CD4-positive, alpha-beta T cell treated with Interleukin-12 subunit alpha and Interleukin-12 subunit beta, for 1 hour (primary cell): Measurements from ENCODE around the gene MEAK7.

Experiments
- DNase-seq: peaks from one replicate; pipeline ENCODE4 v3.0.0-alpha.2; 2020

The MEAK7 gene, protein sequence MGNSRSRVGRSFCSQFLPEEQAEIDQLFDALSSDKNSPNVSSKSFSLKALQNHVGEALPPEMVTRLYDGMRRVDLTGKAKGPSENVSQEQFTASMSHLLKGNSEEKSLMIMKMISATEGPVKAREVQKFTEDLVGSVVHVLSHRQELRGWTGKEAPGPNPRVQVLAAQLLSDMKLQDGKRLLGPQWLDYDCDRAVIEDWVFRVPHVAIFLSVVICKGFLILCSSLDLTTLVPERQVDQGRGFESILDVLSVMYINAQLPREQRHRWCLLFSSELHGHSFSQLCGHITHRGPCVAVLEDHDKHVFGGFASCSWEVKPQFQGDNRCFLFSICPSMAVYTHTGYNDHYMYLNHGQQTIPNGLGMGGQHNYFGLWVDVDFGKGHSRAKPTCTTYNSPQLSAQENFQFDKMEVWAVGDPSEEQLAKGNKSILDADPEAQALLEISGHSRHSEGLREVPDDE

DNA sequence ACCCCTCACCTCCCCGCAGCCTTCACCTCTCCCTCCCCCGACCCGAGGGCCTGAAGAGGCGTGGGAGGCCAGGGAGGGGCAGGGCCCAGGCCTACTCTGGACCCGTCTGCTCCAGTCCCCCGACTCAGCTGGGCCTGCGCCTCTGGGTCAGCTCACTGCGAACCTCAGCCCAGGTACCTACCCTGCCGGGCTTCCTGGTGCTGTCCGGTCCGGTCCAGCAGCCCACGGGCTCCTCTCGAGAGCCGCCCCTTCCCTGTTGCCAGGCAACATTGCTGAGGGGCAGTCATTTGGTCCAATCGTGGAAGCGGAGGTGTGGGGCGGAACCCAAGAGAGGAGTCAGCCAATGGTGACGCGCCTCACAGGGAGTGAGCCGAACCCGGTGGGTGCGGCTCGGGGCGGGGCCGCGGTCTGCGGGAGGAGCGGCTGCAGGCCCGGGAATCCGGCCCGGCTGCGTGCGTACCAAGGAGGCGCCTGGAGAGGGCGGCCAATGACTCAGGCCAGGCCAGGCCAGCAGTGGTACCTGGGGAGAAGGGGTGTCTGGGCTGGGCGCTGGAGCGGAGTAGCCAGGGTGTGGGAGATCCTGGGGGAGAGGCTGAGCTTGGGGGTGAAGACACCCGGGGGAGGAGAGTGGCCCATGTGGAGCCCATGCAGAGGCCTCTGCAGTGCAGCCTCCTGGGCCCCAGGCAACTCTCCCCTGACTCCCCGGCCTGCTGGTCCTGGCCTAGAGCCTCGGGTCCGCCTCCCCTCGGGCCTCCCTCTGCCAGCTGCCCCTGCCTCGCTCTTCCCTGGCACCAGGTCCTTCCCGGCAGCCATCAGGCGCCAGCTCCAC, at the start of gene MEAK7:
MEAK7 (minus strand) TSS at position 240 of the 829 bp plus-strand sequence. CDS start 6,573 bp downstream, outside the sequence.
- peak; percentile 97 for DNase-seq

DNA sequence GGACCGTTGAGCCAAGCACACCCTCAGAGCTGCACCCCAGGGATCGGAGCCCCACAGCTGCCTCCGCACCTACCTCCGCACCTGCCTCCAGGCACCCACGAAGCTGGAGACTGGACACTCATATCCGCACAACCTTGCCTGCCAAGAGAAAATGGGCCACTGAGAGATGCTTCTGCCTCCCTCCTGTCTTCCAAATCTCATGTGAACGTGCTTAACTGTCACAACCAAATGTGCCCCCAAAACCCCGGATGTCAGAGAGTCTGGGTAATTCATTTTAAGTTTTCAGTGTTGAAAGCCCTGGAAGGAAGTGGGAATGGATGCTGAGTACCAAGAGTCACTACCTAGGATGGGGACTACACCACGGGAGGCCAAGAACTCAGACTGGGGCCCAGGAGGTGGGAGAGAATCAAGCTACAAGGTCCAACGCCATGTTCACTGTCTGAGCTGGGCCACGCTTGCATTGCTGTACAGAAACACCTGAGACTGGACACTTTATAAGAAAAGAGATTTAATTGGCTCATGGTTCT, 49.5 kb upstream of the MEAK7 start:
- peak; percentile 68 for DNase-seq

DNA sequence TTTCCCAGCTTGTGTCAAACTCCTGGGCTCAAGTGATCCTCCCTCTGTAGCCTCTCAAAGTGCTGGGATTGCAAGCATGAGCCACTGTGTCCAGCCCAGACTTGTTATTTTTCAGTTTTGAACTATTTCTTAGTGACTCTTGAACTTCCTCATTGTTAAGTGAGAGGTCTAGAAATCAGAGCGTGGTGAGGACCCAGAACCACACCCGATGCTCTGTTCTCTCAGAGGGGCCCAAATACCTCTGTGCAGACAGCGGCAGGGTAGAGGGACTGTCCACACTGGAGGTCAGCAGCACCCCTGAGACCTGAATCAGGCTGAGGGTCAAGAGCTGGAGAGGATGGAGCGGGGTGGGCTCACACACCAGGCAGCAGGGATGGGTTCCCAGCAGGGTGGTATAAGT, 47.7 kb upstream of the MEAK7 start:
- DNase-seq: no peak

DNA sequence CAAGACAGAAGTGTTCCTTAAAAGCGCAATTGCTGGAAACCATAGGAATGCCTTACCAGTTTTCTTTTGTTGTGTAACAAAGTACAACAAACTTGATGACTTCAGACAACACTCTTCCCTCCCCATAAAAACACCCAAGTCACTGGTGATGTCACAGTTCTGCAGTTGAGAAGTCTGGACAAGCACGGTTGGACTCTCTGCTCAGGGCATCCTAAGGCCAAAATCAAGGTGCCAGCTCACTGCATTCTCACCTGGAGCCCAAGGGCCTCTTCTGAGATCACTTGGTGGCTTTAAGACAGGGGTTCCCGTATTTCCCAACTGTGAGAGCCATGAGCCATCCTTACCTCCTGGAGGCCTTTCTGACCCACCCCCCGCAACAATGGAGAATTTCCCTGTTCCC, 45.6 kb upstream of the MEAK7 start:
- no peak for DNase-seq

DNA sequence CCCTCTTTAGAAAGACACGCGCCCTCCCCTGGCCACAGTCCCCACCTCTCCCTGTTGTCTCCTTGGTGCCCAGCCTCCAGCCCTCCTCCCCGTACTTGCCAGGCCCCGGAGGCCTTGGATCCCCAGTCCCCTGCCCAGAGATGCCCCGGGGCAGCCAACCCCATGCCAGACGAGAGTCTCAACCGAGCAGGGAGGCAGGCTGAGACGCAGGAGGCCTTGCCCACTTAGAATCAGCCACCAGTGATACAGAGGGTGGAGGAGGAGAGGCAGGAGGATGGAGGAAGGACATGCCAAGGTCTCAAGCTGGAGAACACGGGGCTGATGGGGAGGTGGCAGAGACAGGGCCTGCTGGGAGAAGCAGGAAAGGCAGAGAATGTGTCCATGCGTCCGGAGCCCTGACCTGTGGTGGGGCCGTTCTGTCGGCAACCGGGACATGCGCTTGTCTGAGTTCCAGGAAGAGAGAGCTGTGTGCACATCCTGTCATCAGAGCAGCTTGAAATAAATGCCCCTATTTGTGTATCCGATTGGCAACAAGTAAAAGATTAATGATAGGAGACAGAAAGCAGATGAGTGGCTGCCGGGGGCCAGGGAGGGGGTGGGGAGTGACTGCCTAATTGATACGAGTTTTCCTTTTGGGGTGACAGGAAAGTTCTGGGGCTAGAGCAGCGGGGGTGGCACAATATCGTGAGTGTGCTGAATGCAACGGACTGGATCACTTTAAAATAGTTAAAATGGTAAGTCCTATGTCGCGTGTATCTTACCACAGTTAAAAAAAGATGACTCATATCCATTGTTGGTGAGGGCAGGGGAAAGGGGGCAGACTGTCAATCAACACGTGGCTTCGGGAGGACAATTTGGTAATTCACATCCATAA, 44.7 kb upstream of the MEAK7 start:
- DNase-seq: peak; percentile 66

DNA sequence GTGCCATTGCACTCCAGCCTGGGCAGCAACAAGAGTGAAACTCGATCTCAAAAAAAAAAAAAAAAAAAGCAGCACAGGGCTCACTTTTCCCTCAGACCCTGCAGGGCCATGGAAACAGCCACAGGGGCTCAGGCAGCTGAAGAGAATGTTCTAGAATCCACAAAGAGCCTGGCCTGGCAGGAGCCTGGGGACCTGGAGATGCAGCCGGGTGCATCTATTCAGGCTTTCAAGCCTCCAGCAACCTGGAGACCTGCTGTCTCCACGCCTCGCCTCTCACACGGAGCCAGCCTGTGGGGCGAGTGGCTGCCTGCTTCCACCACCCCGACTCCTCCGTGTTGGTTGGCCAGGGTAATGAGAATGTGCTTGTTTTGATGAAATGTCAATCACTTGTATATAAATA, 44.0 kb upstream of the MEAK7 start:
- DNase-seq: no peak

DNA sequence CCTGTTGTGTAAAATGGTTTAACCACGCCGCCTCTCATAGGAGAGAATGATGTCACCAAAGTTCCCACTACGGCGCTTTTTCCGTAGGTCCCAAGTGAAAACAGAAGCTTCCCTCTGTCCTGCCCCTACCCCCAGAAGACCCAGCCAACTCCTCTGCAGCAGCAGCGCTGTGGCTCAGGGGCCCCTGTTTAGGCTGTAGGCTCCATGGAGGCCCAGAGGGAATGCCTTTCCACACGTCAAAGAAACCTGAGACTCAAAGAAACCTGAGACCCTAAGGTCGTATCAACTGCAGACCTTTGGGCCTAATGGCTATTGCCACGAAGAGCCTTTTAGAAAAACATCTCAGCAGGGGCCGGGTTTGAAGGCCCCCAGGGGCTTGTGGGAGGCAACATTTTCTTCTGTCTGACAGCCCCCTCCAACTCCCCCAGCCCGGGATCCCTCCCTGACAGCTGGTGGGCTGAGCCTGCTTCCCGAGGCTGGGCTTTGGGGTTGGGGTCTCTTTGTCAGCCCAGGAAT, 43.1 kb upstream of the MEAK7 start:
- no peak for DNase-seq

DNA sequence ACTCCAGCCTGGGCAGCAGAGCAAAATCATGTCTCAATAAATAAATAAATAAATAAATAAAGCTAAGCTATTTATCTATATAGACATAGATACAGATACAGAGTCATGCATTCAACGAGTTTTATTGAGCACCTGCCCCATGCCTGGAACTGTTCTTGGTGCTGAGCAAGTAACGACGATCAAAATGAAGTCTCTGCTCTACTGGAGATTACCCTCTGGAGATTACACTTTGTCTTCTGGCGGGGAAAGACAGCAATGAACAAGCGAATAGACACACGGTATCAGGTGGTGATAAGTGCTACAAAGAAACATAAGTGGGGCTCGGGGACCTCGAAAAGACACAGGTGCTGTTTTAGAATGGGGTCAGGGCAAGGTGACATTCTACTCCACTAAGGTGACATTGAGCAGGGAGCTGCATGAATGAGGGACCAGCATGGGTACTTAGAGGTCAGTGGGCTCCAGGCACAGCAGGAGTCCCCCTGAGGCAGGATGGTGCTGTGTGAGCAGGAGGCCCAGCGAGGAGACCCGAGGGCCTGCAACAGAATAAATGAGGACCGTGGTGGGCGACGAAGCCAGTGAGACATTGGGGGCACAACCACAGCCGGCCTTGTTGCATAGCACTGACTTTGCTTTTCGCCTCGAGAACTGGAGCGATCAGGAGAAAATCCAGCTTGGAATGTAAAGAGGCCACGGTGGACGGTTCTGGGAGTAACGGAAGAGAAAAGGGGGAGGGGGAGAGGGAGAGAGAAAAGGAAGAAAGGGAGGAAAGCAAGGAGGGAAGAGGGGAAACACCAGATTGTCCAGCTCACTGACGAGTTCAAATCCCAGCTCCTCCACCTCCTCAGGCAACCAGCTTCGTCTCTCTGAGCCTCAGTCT, 42.4 kb upstream of the MEAK7 start:
- DNase-seq: no peak

DNA sequence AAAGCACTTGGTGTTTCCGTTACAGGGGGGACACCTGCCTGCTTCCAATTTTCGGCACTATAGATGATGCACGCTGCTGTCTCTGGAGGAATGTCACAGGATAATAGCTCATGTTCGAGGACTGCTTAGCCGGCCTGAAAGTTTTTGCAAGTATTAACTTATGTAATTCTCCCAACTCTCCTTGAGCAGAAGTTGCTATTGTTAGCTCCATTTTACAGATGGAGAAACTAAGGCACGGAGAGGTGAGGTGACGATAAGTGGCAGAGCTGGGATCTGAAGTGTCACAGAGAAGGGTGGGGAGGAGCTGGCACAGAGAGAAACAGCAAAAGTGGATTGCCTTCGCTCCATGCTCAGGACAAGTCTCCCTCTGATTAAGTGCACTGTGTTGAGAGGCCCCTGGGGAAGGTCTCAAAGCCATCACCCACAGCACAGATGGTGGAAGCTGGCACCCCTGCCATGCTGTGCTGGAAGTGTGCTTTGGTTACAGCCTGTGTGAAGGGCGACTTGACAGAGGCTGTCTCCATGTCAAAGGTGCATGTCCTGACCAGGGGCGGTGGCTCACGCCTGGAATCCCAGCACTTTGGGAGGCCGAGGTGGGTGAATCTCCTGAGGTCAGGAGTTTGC, 40.8 kb upstream of the MEAK7 start:
- DNase-seq: no peak

DNA sequence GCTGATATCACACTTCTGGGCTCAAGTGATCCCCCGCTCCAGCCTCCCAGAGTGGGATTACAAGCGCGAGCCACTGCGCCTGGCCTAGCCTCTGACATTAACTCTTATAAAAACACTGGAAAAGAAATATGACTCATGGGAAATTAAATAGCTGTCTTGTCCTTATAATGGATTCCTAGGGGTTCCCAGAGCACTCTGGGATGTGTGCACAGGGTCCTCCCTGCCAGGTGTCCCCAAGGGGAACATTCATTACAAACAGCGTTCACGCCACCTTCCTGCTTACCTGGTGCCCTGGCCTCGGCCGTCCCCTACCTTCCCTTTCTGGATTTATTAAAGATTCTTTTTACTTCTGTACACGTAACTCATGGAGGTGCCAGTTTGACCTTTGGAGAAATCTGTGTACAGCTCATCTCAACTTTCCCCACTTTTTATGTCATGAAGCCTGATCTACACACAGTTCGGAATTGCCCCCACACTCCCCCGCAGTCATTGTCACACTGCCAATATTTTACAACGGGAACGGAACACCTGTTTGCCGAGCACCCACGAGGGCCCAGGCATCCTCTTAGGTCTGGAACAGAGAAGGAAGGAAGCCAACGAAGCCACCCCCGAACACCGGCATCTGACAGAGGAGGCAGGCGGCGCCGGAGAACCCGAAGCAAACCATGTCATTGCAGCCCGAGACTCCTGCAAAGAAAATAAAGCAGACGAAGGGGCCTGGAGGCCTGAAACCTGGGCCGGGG, 39.7 kb upstream of the MEAK7 start:
- DNase-seq: no peak

DNA sequence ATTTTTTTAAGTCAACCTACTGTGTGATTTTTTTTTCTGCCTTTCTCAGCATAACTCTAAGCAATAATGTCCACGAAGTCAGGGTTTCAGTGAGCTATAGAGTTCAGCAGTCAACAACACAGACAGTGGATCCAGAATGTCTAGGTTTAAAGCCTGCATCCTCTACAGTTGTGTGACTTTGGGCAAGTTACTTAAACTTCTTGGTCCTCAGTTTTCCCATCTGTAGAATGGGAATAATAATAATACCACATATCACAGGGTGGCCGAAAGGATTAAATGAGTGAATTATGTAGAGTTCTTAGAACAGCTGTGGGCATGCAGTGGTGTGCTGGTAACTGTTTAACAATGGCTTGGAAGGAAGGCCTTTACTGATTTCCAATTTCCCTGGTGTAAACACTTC, 38.8 kb upstream of the MEAK7 start:
- no peak for DNase-seq

DNA sequence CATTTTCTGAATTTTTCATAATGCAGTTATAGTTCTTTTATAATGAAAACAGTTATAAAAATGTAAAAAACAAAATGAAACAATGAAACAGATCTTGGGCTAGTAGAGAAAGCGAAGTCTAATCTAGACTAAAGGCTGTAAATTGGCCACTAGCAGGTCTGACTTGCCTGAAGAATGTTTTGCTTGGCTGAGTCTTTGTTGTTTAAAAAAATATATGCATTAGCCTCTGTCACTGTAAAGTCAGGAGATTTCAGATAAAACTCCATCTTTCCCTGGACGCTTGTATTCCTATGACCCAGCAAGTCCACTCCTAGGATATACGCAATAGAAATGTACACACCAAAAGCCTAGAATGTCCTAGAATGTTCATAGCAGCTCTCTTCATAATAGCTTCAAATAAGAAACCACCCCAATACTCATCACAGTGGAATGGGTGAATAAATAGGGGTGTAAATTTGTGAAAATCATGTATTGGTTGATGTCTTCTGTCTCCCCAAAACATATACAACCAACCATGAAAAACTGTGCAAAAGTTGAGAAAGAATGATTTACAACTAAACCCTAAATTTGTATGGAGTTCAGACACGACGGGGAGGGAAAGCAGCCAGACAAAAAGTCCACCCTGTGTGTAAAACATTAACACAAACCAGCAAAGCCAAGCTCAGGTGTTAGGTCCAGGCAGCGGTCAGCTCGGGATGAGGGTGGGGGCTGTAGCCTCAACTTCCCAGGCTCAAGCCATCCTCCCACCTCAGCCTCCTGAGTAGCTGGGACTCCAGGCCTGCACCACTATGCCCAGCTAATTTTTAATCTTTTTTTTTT, 37.7 kb upstream of the MEAK7 start:
- DNase-seq: no peak

DNA sequence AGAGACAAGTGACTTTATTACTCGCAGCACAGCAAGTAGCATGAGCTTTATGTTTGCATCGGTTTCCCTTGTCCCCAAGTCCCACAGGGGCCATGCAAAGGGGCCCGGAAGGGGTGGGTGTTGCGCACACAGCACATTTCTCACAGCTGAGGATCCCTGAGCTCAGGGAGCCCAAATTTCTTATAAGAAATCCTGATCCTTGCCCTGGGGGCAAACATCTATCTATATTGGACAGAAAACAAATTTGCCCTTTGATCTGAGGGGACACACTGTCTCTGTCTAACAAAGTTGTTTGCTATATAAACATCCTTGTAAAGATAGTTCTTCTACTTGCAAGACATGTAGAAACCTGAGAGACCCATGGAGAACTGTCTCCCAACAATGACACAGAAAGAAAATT, 35.7 kb upstream of the MEAK7 start:
- DNase-seq: no peak

DNA sequence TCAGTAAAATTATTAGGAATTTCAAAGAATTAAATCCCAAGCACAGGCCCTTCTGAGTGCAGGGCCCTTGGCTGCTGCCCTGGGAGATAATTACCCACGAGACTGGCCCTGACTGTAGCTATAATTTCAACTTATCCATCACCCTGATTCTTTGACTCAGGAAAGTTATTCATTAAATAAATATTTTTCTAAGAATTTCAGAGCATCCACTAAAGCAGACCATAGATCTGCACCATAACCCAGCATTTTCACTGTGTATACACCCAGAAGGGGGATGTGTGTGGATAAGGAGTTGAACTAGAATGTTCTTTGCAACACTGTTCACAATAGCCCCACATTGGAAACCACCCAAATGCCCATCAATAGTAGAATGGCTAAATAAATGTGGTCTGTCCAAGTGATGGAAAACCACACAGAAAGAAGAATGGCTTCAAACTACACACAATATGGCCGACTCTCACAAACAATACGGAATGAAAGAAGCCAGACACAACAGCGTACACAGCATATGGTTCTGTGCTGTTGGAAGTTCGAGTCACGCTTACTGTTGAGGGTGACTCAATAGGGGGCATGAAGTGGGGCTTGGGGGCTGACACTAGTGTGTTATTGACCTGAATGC, 33.9 kb upstream of the MEAK7 start:
- no peak for DNase-seq

DNA sequence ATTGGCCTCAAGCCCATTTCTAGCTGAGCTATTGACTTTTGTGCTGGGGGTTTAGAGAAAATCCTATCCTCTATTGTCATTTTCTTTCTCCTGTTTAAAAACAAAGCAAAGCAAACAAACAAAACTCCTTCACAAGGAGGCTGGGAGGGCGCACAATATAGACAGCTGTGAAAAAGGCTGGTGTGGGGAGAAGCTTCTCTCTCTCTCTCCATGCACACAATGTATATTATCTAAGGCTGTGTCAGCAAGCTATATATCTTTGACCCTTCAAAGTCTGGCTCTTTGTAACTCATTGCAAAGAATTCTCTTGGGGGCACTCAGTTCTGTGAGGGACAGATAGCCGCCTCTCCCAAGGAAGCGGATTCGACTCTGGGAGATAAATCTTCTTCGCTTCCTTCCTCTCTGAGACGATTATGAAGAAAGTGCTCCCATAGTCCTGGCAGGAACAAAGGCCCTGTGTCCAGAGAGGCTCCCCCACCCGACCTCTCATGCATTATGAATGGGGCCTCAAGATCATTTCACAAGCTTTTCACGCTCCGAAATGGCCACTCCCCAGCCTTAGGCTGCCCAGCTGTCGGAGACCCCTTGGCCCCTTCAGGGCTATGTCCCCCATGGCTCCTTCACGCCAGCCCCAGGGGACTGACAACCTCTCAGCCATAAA, 33.2 kb upstream of the MEAK7 start:
- DNase-seq: no peak

DNA sequence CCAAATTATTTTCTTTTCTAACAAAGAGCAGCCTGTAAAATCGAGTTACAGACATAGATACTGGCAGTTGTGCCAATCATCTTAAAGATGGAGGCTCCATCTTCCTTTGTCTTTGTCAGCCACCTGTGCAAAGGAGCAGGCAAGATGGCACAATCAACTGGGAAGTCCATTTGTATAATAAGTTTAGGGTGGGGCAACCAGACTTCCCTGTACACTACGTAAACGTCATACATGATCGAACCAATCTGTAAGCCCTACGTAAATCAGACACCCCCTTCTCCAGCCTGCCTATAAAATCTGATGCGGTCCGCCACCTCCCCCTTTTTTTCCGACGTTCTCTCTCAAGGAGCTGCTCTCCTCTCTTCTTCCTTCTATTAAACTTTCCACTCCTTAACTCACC, 31.4 kb upstream of the MEAK7 start:
- no peak for DNase-seq

DNA sequence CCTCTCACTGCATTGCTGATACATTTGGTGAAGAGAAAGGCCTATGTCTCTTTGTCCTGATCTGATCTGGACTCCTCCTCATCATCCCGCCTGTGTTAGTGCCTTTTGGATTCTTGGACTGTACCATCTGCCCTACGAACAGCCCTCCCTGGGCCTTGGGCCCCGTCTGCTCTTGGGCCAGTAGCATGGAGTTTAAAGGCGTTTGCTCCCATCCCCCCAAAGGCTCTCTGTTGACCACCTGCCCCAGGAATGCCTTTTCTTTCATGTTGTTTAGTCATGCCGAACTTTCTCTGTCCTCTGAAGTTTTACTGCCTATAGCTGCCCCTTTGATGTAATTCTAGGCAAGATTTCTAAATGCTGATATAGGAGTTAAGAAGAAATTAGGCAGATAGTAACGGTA, 30.9 kb upstream of the MEAK7 start:
- DNase-seq: no peak

DNA sequence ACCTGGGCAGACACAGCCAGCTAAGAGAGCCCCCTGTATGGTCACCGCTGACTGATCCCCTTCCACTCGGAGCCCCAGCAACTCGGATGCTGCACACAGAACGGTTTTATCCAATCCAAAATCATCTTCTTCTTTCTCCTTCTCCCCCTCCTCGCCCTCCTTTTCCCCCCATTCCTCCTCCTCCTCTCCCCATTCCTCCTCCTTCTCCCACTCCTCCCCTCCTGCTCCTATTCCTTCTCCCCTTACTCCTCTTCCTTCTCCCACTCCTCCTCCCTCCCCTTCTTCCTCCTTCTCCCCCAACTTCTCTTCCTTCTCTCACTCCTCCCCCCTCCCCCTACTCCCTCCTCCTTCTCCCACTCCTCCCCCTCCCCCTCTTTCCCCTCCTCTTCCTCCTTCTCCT, 30.4 kb upstream of the MEAK7 start:
- no peak for DNase-seq
